Spleen (tissue), 7 donors: Measurements from ENCODE around the gene ADA.
A peak's percentile ranks its signal among the peaks of the same experiment; 100 is the strongest.

Experiments used
- POLR2A ChIP-seq, 3 donors: fragments of 450-650 bp; IDR thresholded peaks; one replicate each; pipeline ENCODE4 v1.5.1; 2017; ENCODE audit warnings: antibody characterized with exemption in 3 of 3, mild to moderate bottlenecking in 1 of 3
- POLR2AphosphoS5 ChIP-seq, 3 donors: sonication (generic); formaldehyde crosslinking; IDR thresholded peaks; one replicate each; pipeline ENCODE4 v1.5.1; 2017; ENCODE audit warnings: antibody characterized with exemption in 3 of 3
- TF ChIP-seq, protein P1 (sequence below), 11 experiments: fragments of 200-600 bp in 7 of 11; fragments of 450-650 bp in 4 of 11; sonication (generic) in 4 of 11; IDR thresholded peaks in 8 of 11; conservative IDR thresholded peaks in 3 of 11; 1 replicate in 7 of 11; 2 replicates in 4 of 11; pipeline versions ENCODE4 v1.4.0 to v1.8.0; 2016 to 2021; ENCODE audit warnings: antibody characterized with exemption in 11 of 11, inconsistent platforms in 4 of 11, mild to moderate bottlenecking in 1 of 11
- donor health status: DM: no; HTN: no; CAD: no; lungs with moderate emphysema.
- donor health status: DM: no; HTN: no; CAD: no.
- donor health status: DM: no; HTN: no; CAD: no.

DNA sequence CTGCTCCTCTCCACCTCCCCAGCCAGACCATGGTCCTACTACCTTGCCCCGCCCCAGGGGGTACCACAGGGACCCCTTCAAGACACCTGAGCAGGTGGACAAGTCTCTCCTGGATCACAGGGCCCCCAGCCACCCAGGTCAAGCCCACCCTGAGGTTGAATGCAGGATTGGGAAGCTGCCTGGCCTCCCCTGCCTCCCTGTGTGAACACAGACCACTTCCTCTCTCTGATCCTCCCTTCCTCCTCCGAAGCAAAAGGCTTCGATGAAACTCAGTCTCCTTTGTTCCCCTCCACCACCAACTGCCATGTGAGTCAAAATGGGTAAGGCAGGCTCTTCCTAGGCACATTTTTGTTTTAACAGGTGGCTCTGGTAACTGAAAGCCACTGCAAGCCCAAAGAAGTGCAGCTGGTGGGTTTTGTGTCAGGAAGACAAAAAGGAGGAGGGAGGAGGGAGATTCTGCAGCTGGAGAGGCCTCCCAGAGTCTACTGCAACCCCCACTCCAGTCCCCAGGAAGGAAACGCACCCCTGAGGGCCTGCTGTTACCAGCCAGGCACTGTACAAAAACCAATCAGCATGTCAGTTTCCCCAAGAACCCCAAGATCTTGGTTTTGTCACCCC, 5.4 kb downstream of the ADA start:
- TF ChIP-seq POLR2A (IDR thresholded peaks at IDR 0.05) (no peak), POLR2AphosphoS5 (IDR thresholded peaks at IDR 0.05) (peak in 2 of 3 donors; percentile 25 to 37)
- TF ChIP-seq, protein P1, sequence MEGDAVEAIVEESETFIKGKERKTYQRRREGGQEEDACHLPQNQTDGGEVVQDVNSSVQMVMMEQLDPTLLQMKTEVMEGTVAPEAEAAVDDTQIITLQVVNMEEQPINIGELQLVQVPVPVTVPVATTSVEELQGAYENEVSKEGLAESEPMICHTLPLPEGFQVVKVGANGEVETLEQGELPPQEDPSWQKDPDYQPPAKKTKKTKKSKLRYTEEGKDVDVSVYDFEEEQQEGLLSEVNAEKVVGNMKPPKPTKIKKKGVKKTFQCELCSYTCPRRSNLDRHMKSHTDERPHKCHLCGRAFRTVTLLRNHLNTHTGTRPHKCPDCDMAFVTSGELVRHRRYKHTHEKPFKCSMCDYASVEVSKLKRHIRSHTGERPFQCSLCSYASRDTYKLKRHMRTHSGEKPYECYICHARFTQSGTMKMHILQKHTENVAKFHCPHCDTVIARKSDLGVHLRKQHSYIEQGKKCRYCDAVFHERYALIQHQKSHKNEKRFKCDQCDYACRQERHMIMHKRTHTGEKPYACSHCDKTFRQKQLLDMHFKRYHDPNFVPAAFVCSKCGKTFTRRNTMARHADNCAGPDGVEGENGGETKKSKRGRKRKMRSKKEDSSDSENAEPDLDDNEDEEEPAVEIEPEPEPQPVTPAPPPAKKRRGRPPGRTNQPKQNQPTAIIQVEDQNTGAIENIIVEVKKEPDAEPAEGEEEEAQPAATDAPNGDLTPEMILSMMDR (IDR thresholded peaks at IDR 0.05 in 8 of 11, conservative IDR thresholded peaks at IDR 0.05 in 3 of 11) = no peak
